Measurements from ENCODE around the gene EEF1AKMT1. TPM values are rescaled to one million over a fixed set of nuclear protein-coding genes. Genes with fewer than 3 reads are reported as not detected.

EEF1AKMT1 gene
- total and polyA plus RNA-seq, 2 donors (not counting 1 experiment from before 2014, with no cell fraction given), result 2.9 to 4.9 TPM

DNA sequence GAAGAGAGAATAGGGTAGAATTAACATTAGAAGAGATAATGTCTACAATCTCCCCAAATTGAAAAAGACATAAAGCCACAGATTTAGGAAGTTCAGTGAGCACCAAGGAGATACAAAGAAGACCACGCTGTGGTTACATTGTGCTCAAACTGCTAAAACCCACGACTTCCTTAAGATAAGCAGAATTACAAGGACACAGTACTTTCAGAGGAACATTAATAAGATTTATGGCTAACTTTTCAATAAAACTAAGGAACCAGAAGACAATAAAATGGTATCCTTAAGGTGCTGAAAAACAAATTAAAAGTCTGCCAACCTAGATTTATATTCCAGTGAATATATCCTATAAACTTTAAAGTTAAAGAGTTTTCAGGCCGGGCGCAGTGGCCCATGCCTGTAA is 77.7 kb downstream of the EEF1AKMT1 start:
- ChIA-PET CTCF (no interaction called here), POLR2A (no interaction called here)
- peaks cover 35% of the 10 kb centered on the region for H3K27me3 Mint-ChIP-seq
- no peak overlapping the region for H3K4me3 Mint-ChIP-seq
- H2AFZ ChIP-seq (ENCODE audit: insufficient read depth, low read depth, low read length, poor library complexity, severe bottlenecking), result no peak overlapping the region
- TF ChIP-seq EZH2 (IDR thresholded peaks at IDR 0.05; ENCODE audit: borderline replicate concordance, insufficient read depth, low read depth, low read length, poor library complexity, severe bottlenecking) (no peak), CTCF (IDR thresholded peaks at IDR 0.05) (no peak)
- no peak overlapping the region for H3K9ac ChIP-seq (ENCODE audit: low read length)
- no peaks in the 10 kb centered on the region for H3K36me3 ChIP-seq (replicated peaks in 1 of 2; ENCODE audit: control extremely low read depth in 1 of 2, control insufficient read depth in 1 of 2, extremely low read depth in 1 of 2, insufficient read depth in 2 of 2, low read length in 1 of 2)
- no peak overlapping the region for H3K4me2 ChIP-seq (replicated peaks; ENCODE audit: low read depth, low read length, poor library complexity, severe bottlenecking)
- no peaks in the 10 kb centered on the region for H3K9me3 Mint-ChIP-seq (ENCODE audit: insufficient read depth)
- H3K4me1 ChIP-seq (ENCODE audit: control insufficient read depth in 2 of 2, insufficient read depth in 2 of 2, low read length in 2 of 2), result no peaks in the 10 kb centered on the region
- no peaks in the 10 kb centered on the region for H3K9me3 ChIP-seq (ENCODE audit: control extremely low read depth in 1 of 3, control insufficient read depth in 2 of 3, insufficient read depth in 1 of 3, low read length in 2 of 3)
- peaks cover 0 to 28% (median 11%) of the 10 kb centered on the region in 4 experiments for H3K27me3 ChIP-seq (replicated peaks in 1 of 4; ENCODE audit: control extremely low read depth in 1 of 4, control insufficient read depth in 3 of 4, insufficient read depth in 4 of 4, low read length in 3 of 4)
- H3K4me3 ChIP-seq (ENCODE audit: control extremely low read depth in 1 of 5, extremely low read depth in 1 of 5, insufficient read depth in 1 of 5, low read depth in 2 of 5, low read length in 4 of 5), result no peak overlapping the region
- no peak overlapping the region for H3K27ac ChIP-seq (ENCODE audit: low read length in 2 of 2)
- no peak overlapping the region for H3K27ac Mint-ChIP-seq
- intact Hi-C loops (cut with micrococcal nuclease), result no loop called here
- ATAC-seq (ENCODE audit: low read depth) (no peak), DNase-seq (no peak)
- no CpG with 5 or more reads among the region's 4 CpGs for WGBS (ENCODE audit: insufficient coverage)
- no peaks in the 10 kb centered on the region for H4K20me1 ChIP-seq (ENCODE audit: control insufficient read depth, insufficient read depth, low read length, poor library complexity, severe bottlenecking)
- H3K79me2 ChIP-seq (ENCODE audit: control insufficient read depth, insufficient read depth, low read length), result no peaks in the 10 kb centered on the region
- H3K4me1 Mint-ChIP-seq, result no peaks in the 10 kb centered on the region

GRCh38 chr13:20691616-20692015 is 82.1 kb downstream of the EEF1AKMT1 start:
- no peaks in the 10 kb centered on the region for H3K9me3 ChIP-seq (ENCODE audit: control extremely low read depth in 1 of 3, control insufficient read depth in 2 of 3, insufficient read depth in 1 of 3, low read length in 2 of 3)
- no peak overlapping the region for H3K4me3 ChIP-seq (ENCODE audit: control extremely low read depth in 1 of 5, extremely low read depth in 1 of 5, insufficient read depth in 1 of 5, low read depth in 2 of 5, low read length in 4 of 5)
- POLR2A ChIA-PET, result no interaction called here
- TF ChIP-seq EZH2 (IDR thresholded peaks at IDR 0.05; ENCODE audit: borderline replicate concordance, insufficient read depth, low read depth, low read length, poor library complexity, severe bottlenecking), result no peak
- TF ChIP-seq CTCF (IDR thresholded peaks at IDR 0.05), result no peak
- no CpG with 5 or more reads among the region's 4 CpGs for WGBS (ENCODE audit: insufficient coverage)
- H3K79me2 ChIP-seq (ENCODE audit: control insufficient read depth, insufficient read depth, low read length), result no peaks in the 10 kb centered on the region
- no peak overlapping the region for H2AFZ ChIP-seq (ENCODE audit: insufficient read depth, low read depth, low read length, poor library complexity, severe bottlenecking)
- Mint-ChIP-seq H3K9me3 (ENCODE audit: insufficient read depth) (no peaks in the 10 kb centered on the region), H3K27ac (no peak overlapping the region), H3K4me1 (no peaks in the 10 kb centered on the region), H3K27me3 (peaks cover 6% of the 10 kb centered on the region), H3K4me3 (no peak overlapping the region)
- peaks cover 1 to 3% of the 10 kb centered on the region in 2 experiments for H3K36me3 ChIP-seq (replicated peaks in 1 of 2; ENCODE audit: control extremely low read depth in 1 of 2, control insufficient read depth in 1 of 2, extremely low read depth in 1 of 2, insufficient read depth in 2 of 2, low read length in 1 of 2)
- DNase-seq (no peak), ATAC-seq (ENCODE audit: low read depth) (no peak)
- no peaks in the 10 kb centered on the region for H3K4me1 ChIP-seq (ENCODE audit: control insufficient read depth in 2 of 2, insufficient read depth in 2 of 2, low read length in 2 of 2)
- H3K27me3 ChIP-seq (replicated peaks in 1 of 4; ENCODE audit: control extremely low read depth in 1 of 4, control insufficient read depth in 3 of 4, insufficient read depth in 4 of 4, low read length in 3 of 4), result peaks cover 0 to 5% (median 0%) of the 10 kb centered on the region in 4 experiments
- H3K9ac ChIP-seq (ENCODE audit: low read length), result no peak overlapping the region
- CTCF ChIA-PET, result no interaction called here
- no peak overlapping the region for H3K4me2 ChIP-seq (replicated peaks; ENCODE audit: low read depth, low read length, poor library complexity, severe bottlenecking)
- intact Hi-C loops (cut with micrococcal nuclease), result no loop called here
- H3K27ac ChIP-seq (ENCODE audit: low read length in 2 of 2), result no peak overlapping the region
- no peaks in the 10 kb centered on the region for H4K20me1 ChIP-seq (ENCODE audit: control insufficient read depth, insufficient read depth, low read length, poor library complexity, severe bottlenecking)

Measured in B cell (primary cell).